LNCAP (cell line): ENCODE measurements around the gene DCLK2.

Source experiments
- TF ChIP-seq, protein P1 (sequence below): fragments of 450-650 bp; IDR thresholded peaks from 2 replicates; pipeline ENCODE4 v1.5.1; 2017; ENCODE audit warnings: mild to moderate bottlenecking

Gene DCLK2

DNA sequence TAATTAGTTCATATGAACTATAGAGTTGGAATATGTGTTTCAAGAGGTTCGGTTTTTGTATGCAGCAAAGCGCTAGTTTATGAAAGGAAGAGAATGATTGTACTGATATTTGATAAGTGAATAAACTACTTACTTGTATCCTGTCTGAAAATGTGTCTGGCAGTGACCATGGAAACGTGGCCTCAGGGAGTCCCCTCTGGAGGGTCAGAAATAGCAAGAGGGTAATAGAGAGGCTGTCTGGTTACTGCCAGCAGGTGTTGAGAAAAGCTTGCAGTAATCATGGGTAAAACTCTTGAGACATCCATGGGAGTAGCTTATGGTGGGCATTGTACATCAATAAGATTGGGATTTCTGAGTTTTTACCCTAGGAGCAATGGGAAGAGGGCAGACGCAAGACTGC is 77.1 kb downstream of the DCLK2 start:
- TF ChIP-seq, protein P1, sequence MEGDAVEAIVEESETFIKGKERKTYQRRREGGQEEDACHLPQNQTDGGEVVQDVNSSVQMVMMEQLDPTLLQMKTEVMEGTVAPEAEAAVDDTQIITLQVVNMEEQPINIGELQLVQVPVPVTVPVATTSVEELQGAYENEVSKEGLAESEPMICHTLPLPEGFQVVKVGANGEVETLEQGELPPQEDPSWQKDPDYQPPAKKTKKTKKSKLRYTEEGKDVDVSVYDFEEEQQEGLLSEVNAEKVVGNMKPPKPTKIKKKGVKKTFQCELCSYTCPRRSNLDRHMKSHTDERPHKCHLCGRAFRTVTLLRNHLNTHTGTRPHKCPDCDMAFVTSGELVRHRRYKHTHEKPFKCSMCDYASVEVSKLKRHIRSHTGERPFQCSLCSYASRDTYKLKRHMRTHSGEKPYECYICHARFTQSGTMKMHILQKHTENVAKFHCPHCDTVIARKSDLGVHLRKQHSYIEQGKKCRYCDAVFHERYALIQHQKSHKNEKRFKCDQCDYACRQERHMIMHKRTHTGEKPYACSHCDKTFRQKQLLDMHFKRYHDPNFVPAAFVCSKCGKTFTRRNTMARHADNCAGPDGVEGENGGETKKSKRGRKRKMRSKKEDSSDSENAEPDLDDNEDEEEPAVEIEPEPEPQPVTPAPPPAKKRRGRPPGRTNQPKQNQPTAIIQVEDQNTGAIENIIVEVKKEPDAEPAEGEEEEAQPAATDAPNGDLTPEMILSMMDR, result no peak

DNA sequence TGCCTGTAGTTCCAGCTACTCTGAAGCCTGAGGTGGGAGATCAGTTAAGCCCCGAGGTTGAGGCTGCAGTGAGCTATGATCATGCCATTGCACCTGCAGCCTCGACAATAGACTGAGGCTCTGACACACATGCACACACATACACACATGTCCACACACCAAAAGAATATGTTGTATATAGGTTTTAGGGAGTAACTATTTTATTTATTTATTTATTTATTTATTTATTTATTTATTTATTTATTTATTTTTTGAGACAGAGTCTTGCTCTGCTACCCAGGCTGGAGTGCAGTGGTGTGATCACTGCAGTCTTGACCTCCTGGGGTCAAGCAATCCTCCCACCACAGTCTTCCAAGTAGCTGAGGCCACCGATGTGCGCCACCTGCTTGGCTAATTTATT is 78.3 kb downstream of the DCLK2 start:
- TF ChIP-seq, protein P1, result no peak

DNA sequence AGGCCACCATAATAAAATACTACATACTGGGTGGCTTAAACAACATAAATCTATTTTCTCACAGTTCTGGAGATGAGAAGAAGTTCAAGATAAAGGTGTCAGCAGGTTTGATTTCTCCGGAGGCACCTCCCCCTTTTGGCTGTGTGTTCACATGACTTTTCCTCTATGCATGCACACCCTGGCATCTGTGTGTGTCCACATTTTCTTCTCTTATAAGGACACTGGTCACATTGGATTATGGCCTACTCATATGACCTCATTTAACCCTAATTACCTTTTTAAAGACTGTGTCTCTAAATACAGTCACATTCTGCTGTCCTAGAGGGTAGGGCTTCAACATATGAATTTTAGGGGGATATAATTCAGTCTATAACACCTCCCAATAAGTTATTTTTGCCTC is 79.8 kb downstream of the DCLK2 start:
- TF ChIP-seq, protein P1, result no peak

DNA sequence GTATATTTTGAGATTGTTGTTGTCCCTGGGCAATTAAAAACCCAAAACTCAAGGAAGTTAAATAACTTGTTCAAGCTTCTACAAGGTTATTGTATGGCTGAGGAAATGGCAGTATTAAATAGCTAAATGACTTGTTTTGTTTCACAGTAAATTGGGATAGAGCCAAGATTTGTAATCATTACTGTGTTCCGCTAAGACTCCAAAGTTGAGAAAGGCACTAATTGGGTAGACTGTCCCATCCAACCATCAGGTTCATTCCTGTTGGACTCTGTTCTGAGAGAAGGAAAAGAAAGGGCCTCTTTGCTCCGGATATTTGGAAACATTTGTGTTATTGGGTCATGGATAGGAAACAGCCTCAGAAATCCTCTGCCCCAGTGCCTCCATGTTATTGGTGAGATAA is 82.2 kb downstream of the DCLK2 start:
- TF ChIP-seq, protein P1, result no peak

DNA sequence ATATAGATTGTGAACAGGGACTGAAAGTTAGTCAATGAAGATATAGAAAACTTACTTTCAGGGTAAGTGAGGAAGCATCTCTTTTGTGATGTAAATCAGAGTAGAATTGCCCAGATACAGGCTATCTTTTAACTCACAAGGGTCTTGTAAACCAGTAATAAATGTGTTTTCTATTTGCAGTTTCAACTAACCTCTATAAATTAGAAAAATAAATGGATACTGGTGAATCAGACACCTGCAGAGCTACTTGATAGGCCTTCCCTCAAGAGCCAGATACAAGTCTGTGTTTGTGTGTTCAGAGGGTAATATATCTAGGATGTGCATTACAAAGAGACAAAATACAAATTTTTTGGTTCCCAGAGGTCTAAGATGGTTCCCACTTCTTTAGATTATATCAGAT is 82.9 kb downstream of the DCLK2 start:
- TF ChIP-seq, protein P1, result no peak

DNA sequence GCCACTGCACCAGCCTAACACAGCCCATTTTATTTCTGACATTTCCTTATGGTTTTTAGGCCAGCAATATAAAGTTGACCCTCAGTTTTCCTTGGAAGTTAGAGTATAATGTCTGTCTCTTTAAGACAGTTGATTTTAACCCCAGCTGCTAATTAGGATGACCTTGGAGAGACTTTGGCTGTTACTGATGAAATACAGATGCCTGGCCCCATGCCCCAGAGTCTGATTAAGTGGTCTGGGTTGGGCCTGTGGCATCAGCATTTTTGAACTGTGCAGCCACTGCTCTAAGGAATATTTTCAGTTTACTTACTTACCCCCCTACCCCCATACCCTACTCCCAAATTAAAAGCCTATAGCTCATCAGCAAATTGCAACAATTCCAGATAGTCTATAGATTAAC is 85.8 kb downstream of the DCLK2 start:
- TF ChIP-seq, protein P1, result no peak

DNA sequence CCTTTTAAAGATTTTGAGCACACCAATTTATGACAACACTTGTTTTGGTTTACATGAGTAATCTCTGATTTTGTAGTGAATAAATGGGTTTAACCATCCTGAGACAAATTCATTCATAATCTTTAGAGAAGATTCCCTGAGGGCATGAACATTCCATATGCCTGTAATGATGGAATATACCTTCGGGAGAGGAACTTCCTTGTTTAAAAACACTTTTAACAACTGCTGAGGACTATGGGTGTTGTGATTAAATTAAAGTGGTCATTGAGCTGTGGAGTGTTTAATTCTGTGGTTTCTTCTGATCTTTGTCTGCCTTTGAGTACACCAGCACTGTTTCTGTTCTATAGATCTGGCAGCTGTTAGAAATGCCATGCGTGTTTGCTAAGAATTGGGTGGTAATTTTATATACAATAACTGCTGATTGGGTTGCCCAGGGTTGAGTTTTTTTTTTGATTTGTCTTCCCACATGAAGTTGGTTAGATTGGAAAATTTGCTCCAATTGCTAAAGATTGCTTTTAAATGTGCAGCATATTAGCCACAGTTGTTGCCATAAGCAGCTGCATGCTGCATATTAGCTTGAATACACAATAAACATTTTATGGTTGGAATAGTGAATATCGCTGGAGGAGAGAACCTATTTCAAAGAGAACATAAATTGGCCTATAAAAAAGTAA is 86.8 kb downstream of the DCLK2 start:
- TF ChIP-seq, protein P1, result no peak

DNA sequence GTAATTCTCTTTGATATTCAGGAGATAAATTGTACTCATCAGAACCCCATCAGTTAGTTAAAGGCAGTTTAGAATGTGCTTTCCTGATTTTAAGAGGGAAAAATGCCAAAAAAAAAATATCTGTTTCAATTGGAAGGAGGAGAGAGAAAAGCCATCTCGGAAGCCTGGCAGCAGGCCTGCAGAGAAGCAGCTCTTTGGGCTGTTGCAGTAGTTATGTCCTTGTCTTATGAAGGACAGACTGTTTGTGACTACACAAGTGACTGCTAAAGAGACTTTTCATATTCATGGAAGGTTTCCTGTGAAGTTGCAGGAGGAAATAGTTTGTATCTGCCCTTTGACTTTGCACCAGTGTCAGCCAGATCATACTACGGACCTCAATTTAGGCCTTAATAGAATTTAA is 88.8 kb downstream of the DCLK2 start:
- TF ChIP-seq, protein P1, result no peak
